ENCODE measurements around the gene KRT4. TPM values are rescaled to one million over a fixed set of nuclear protein-coding genes. Genes with fewer than 3 reads are reported as not detected.

The KRT4 gene
- total RNA-seq, 1 donor from 2014 or later: not detected

GRCh38 chr12:52821826-52822660, 8.1 kb upstream of the KRT4 start:
- DNase-seq (ENCODE audit: low read depth, low spot score): no peak
- Mint-ChIP-seq H3K27me3 (ENCODE audit: low read depth) (peaks cover 5% of the 10 kb centered on the region), H3K4me1 (peaks cover 9% of the 10 kb centered on the region), H3K36me3 (ENCODE audit: low read depth) (no peaks in the 10 kb centered on the region), H3K9me3 (no peaks in the 10 kb centered on the region), H3K4me3 (no peak overlapping the region), H3K27ac (ENCODE audit: unreplicated experiment) (no peak overlapping the region)
- TF ChIP-seq CTCF (conservative IDR thresholded peaks at IDR 0.05): no peak

GRCh38 chr12:52821071-52821730, 7.3 kb upstream of the KRT4 start:
- H3K4me1 Mint-ChIP-seq: peaks cover 9% of the 10 kb centered on the region
- peaks cover 5% of the 10 kb centered on the region for H3K27me3 Mint-ChIP-seq (ENCODE audit: low read depth)
- no peak overlapping the region for H3K4me3 Mint-ChIP-seq
- no peaks in the 10 kb centered on the region for H3K36me3 Mint-ChIP-seq (ENCODE audit: low read depth)
- no peaks in the 10 kb centered on the region for H3K9me3 Mint-ChIP-seq
- peak overlapping the region; percentile 23 for H3K27ac Mint-ChIP-seq (ENCODE audit: unreplicated experiment)
- no peak for TF ChIP-seq CTCF (conservative IDR thresholded peaks at IDR 0.05)
- DNase-seq (ENCODE audit: low read depth, low spot score): no peak

- Mint-ChIP-seq H3K4me3 (no peak overlapping the region), H3K9me3 (no peaks in the 10 kb centered on the region), H3K4me1 (peaks cover 9% of the 10 kb centered on the region), H3K27ac (ENCODE audit: unreplicated experiment) (peak overlapping the region; percentile 45), H3K36me3 (ENCODE audit: low read depth) (no peaks in the 10 kb centered on the region), H3K27me3 (ENCODE audit: low read depth) (peaks cover 5% of the 10 kb centered on the region)
- no peak for DNase-seq (ENCODE audit: low read depth, low spot score)
- TF ChIP-seq CTCF (conservative IDR thresholded peaks at IDR 0.05): no peak
These were observed 6.6 kb upstream of the KRT4 start for GRCh38 chr12:52820521-52820920.

- Mint-ChIP-seq H3K9me3 (no peaks in the 10 kb centered on the region), H3K36me3 (ENCODE audit: low read depth) (no peaks in the 10 kb centered on the region), H3K27ac (ENCODE audit: unreplicated experiment) (no peak overlapping the region), H3K27me3 (ENCODE audit: low read depth) (peaks cover 5% of the 10 kb centered on the region), H3K4me1 (peaks cover 9% of the 10 kb centered on the region), H3K4me3 (no peak overlapping the region)
- no peak for TF ChIP-seq CTCF (conservative IDR thresholded peaks at IDR 0.05)
- DNase-seq (ENCODE audit: low read depth, low spot score): no peak
These were observed 6.0 kb upstream of the KRT4 start for GRCh38 chr12:52819731-52820510.

- H3K36me3 Mint-ChIP-seq (ENCODE audit: low read depth): no peaks in the 10 kb centered on the region
- H3K27me3 Mint-ChIP-seq (ENCODE audit: low read depth): peaks cover 5% of the 10 kb centered on the region
- peaks cover 9% of the 10 kb centered on the region for H3K4me1 Mint-ChIP-seq
- no peak for TF ChIP-seq CTCF (conservative IDR thresholded peaks at IDR 0.05)
- no peak overlapping the region for H3K27ac Mint-ChIP-seq (ENCODE audit: unreplicated experiment)
- no peak overlapping the region for H3K4me3 Mint-ChIP-seq
- DNase-seq (ENCODE audit: low read depth, low spot score): no peak
- no peaks in the 10 kb centered on the region for H3K9me3 Mint-ChIP-seq
These were observed 5.0 kb upstream of the KRT4 start for GRCh38 chr12:52818887-52819420.
